SH-SY5Y (cell line): ENCODE data around the gene PJA1.

Experiments used
- GATA2 ChIP-seq: IDR thresholded peaks from 2 replicates; pipeline ENCODE4 v1.6.1; 2011; ENCODE audit warnings: mild to moderate bottlenecking, low read depth, low read length
- GATA3 ChIP-seq: IDR thresholded peaks from 2 replicates; pipeline ENCODE4 v1.6.1; 2011; ENCODE audit warnings: low read depth, mild to moderate bottlenecking, low read length, moderate library complexity

DNA sequence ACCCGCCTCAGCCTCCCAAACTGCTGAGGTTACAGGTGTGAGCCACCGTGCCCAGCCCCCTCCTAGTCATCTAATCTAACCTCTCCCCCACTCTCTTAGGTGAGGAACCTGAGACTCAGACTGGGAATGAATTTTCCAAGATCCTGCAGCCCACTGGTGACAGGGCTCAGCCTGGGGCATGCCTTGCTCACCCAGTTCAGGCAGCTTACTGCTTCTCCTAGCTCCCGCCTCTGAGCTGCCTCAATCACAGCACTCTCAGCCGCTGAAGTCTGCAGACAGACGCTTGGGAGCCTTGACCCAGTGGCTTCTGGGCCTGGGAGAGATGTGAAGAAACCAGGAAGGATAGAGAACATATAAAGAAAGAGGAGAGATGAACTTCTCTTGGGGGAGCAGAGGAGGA, 24.4 kb downstream of the PJA1 start:
- TF ChIP-seq GATA3 (no peak), GATA2 (no peak)
